G401.6 (cell line): Measurements from ENCODE around the gene SLC7A6OS.
A peak's percentile ranks its signal among the peaks of the same experiment; 100 is the strongest.

Source experiments
- FAIRE-seq: peaks from 2 replicates; lab custom pipeline; 2012; peaks lifted over from hg19 to GRCh38; lab: Jason Lieb, UNC

The SLC7A6OS gene

GRCh38 chr16:68310774-68311511 is at the start of gene SLC7A6OS, which contains the start of gene PRMT7:
TSS of gene SLC7A6OS (minus strand) at chr16:68310946. CDS start at chr16:68310926, 20 bp downstream.
TSS of gene PRMT7 (plus strand) at chr16:68311019. CDS start at chr16:68315980, 4,961 bp downstream.
- FAIRE-seq, result peak; percentile 91

- FAIRE-seq, result no peak
These were observed 48.8 kb upstream of the SLC7A6OS start for GRCh38 chr16:68359398-68360191.

DNA sequence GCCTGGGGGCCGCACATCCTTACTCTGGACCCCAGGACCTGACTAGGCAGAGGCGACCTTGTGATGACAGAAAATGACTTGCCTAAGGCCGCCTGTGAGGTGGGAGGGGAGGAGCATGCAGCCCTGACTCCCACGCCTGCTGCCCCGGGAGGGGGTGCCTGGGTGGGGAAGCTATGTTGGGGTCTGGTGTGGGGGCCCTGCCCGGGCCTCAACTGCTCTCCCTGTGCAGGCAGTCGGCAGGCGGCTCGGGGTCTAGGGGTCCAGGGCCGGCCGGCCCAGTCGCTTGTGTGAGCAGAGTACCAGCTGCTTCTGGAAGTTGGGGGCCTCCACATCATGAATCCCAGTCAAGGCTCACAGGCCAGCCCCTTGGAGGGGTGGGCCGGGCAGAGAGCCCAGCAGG is 48.2 kb upstream of the SLC7A6OS start:
- FAIRE-seq, result no peak

- FAIRE-seq, result no peak
These were observed 47.2 kb upstream of the SLC7A6OS start for GRCh38 chr16:68357923-68358322.

DNA sequence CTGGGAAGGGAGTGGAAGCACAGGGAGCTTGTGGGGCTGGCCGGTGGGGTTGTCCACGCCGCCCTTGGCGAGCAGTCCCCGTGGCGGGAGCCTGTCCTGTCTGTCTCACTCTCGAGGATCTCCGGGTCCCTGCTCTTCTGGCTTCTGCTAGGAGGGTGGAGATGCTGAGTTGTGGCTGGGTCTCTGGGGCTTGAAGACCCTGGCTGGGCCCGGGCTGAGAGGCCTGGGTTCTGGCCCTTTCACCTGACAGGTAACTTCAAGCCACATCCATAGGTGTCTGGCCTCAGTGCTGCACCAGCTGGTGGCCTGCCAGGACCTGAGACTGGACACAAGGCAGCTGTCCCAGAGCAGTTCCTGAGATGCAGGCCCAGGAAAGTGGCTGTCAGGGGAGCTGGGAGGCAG is 46.8 kb upstream of the SLC7A6OS start:
- FAIRE-seq, result no peak

DNA sequence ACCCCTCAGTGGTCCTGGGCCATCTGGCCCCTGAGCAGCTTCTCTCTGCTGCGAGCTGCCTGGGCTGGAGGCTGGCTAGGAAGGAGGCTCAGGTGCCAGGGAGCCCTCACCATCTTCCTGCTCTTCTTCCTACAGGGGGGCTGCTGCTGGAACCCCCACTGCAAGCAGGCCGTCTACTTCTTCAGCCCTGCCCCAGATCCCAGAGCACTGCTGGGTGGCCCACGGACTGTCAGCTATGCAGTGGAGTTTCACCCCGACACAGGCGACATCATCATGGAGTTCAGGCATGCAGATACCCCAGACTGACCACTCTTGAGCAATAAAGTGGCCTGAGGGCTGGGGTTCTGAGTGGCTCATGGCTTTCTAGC is 46.2 kb upstream of the SLC7A6OS start:
- no peak for FAIRE-seq

DNA sequence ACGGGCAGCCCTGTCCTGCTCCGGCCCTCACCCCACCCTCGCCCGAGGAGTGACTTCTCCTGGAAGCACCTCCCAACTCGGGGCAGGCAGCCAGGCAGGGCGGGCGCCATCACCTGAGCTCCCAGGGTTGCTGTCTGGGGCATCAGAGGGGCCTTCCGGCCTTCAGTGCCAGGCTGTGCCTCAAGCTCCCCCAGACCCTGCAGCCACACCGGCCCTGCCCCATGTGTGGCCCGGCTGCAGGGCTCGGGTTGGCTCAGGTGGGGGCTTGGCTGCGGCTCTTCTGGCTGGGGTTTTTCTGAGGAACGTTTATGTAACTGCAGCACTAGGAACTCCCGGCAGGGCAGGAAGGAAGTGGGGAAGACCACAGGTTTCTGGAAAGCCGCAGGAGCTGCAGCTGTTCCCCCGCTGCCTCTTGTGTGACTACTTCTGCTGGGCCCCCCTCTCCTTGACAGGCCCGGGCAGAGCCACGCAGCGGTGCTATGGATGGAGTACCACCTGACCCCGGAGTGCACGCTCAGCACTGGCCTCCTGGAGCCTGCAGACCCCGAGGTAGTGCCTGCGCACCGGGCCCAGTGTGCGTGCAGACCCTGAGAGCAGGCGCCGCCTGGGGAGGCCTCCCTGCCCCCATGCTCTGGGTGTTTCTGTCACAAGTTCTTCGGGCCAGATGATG is 45.6 kb upstream of the SLC7A6OS start:
- FAIRE-seq, result no peak

- FAIRE-seq, result no peak
These were observed 44.9 kb upstream of the SLC7A6OS start for GRCh38 chr16:68355447-68356248.

DNA sequence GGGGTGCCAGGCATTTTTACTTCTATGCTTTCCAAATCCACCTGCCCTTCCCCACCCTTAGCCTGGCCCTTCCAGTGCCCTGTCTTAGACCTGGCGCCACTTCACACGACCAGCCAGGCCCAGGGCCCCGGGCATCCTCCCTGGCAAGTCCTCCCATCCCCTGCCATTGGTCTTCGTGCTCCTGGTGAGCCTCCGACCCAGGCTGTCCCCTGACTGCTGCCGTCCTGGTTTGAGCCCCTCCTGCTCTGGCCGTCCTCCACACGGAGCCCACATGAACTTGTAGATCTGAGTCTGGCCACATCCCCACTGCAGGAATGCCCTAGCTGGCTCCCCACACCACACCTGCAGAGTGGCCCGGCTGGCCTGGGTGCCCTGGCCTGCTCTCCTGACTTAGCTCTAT is 44.1 kb upstream of the SLC7A6OS start:
- FAIRE-seq, result no peak

DNA sequence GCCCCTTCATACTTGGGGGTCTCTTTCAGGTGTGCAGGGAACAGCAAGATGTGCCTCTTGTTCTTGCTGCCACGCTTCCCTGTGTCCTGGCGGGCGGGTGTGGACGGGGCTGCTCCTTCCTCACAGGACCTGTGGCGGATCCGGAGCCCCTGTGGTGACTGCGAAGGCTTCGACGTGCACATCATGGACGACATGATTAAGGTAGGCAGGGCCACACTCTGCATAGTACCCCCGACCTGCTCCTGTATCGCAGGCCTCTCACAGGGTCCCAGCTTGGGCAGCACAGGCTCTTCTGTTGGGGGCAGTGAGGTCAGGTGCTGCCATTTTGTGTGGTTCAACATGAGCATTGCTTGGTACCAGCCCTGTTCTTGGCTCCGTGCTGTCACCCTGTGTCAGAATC is 42.6 kb upstream of the SLC7A6OS start:
- FAIRE-seq, result no peak

DNA sequence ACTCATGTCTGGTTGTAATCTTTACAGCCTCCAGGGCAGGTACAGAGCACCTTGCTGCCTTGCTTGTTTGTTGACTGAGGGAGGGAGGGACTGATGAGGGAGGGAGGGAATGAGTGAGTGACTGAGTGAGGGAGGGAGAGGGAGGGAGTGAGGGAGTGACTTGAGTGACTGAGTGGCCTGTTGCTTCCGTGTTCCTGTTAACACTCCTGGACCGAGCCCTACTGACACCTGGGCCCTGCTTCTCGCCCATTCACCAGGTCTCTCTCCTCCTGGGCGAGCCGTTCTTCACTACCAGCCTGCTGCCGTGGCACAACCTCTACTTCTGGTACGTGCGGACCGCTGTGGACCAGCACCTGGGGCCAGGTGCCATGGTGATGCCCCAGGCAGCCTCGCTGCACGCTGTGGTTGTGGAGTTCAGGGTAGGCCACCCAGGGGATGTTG is 41.3 kb upstream of the SLC7A6OS start:
- FAIRE-seq, result no peak

DNA sequence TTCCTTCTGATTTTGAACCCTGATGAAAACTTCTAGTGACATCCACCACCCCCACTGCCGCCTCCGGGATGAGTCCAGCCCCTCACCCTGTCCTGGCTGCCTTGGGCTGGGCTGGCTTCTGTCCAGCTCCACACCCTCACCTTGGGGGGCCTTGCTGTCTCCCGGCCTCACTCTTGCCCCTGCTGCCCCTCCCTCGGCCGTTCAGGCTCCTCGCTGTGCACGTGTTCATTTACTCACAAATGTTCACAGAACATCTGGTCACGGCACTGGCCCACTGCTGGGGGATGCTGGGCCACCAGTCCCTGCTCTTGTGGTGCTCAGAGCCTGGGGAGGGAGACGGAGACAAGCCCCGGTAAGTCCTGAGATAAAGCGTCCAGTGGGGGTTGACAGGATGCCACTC is 40.7 kb upstream of the SLC7A6OS start:
- no peak for FAIRE-seq

DNA sequence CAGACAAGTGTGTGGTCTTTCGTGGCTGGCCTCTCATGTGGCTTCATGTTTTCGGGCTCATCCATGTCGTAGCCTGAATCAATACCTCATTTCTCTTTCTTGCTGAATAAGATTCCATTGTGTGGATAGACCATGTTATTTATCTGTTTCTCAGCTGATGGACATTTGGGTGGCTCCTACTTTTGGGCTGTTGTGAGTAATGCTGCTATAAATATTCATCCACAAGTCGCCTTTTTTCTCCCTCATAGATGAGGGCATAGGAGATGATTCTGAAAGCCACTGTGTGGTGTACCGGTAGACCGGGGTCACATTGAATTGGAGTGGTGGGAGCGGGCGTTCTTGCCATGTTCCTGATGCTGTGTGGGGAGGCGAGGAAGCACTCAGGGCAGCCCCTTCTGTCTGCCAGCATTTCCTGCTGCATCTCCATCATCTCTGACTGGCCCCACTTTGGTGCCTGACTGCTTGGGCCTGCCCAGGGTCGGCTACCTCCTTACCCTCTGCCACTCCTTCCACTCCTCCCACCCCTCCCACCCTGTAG is 40.1 kb upstream of the SLC7A6OS start:
- FAIRE-seq, result no peak

DNA sequence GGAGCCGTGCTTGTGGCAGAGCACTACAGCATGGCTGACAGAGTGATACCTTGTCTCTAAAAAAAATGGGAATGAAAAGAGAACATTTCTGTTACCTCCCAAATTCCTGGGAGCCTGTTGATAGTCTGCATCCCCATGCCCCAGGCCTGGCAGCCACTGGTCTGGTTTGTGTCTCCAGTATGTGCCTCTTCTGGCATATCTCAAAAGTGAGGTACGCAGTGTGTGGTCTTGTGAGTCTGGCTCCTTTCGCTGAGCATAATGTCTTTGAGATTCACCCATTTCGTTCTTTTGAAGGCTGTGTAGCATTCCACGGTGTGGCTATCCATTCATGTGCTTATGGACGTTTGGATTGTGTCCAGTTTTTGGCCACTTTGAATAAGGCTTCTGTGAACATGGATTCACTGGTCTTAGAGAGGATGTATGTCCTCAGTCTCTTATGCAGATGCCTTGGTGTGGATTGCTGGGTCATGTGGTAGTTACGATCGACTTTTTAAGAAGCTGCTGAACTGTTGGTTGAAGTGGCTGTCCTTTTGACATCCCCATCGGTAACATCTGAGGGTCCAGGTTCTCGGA is 39.2 kb upstream of the SLC7A6OS start:
- FAIRE-seq, result no peak

GRCh38 chr16:68348639-68349445 is 38.1 kb upstream of the SLC7A6OS start:
- no peak for FAIRE-seq

DNA sequence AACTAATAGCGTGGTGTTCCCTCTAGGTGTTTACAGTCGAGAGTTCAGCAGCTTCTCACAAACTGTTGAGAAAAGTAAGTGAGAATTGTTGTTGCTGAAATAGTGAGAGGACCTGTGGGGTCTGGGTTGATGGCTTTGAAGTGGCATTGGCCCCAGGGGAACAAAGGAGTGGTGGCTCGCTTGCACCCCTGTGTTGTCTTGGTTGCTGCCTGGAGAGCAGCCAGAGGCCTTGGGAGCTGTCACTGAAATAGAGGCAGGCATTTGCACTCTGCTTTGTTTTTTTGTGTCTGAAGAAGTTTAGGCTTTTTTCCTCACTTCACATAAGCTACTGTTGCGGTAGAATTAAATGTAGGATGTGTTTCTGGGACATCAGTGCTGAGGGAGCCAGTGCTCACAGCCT is 36.9 kb upstream of the SLC7A6OS start:
- FAIRE-seq, result no peak

DNA sequence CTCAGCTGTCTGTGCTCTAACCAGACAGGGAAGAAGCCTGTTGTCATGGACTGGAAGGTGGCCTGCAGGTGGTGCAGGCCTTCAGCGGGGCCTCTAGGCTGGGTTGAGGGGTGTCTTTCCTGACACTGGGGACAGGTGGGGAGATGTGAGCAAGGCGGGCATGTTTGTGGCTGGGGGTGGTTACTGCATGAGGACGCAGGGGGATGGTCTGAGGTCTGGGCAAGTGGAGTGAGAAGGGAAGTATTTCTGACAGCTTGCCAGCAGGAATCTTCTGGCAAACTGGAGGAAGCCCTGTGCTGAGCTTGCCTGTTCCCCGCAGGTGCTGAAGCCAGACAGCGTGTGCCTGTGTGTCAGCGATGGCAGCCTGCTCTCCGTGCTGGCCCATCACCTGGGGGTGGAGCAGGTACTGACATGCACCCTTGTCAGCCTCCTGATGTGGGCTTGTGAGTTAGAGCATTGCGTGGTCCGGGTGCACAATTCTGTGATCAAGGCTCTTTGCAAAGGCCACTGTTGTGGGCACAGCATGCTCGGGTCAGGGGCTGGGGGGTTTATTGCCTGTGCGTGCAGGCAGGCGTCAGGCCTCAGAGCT is 36.2 kb upstream of the SLC7A6OS start:
- FAIRE-seq, result no peak

- no peak for FAIRE-seq
These were observed 35.4 kb upstream of the SLC7A6OS start for GRCh38 chr16:68345958-68346635.

DNA sequence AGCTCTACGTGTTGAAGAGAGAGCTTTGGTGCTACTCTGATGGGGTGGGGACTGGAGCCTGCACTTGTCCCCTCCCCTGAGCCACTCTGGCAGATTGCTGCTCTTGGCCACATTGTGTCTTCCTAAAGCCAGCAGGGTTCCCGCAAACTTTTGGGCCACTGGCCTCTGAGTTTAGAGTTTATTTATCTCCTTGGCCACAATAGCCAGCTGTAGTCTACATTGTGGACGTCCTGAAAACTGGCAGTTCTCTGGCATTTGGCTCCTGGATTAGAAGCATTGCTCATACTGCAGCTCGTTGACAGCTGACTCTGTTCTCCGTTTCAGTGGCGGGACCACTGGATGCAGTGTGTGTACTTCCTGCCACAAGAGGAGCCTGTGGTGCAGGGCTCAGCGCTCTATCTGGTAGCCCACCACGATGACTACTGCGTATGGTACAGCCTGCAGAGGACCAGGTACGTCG is 34.6 kb upstream of the SLC7A6OS start:
- FAIRE-seq, result no peak

GRCh38 chr16:68344252-68344651 is 33.5 kb upstream of the SLC7A6OS start:
- FAIRE-seq, result no peak
